NK-92 (cell line): ENCODE results near the gene TMEM17.
"Not testable (repeated sequence)": the region's sequence is repeated elsewhere in the genome, so short reads cannot be mapped to it uniquely, and the experiment has no call there.

Experiments used
- DNase-seq: peaks from one replicate; lab custom pipeline; 2025; ENCODE audit not compliant: unreplicated experiment; lab: John Stamatoyannopoulos, UW

TMEM17 gene

GRCh38 chr2:62505750-62506420 is at the start of gene TMEM17:
Gene TMEM17 (minus strand): TSS chr2:62506195. CDS start chr2:62506129, 66 bp downstream.
- no peak for DNase-seq

GRCh38 chr2:62554440-62554839 is 48.4 kb upstream of the TMEM17 start:
- no peak for DNase-seq

- no peak for DNase-seq
These were observed 44.5 kb upstream of the TMEM17 start for GRCh38 chr2:62550461-62550860.

DNA sequence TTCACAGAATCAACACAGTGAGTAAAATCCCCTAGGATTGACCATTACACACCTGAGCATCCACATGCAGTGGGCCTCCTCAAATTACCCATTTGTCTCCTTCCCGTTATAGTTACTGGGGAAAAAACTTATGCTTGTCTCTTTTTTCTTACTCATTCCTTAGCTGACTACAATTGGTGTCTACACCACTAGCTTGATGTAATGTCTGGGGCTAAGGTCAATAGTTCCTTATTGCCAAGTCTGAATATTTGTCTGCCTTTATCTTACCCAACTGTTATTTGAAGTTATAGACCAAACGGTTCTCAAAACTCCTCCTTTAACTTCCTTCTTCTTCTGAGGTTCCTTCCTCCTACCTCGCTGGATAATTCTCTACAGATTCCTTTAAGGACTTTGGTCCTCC is 41.9 kb upstream of the TMEM17 start:
- no peak for DNase-seq

DNA sequence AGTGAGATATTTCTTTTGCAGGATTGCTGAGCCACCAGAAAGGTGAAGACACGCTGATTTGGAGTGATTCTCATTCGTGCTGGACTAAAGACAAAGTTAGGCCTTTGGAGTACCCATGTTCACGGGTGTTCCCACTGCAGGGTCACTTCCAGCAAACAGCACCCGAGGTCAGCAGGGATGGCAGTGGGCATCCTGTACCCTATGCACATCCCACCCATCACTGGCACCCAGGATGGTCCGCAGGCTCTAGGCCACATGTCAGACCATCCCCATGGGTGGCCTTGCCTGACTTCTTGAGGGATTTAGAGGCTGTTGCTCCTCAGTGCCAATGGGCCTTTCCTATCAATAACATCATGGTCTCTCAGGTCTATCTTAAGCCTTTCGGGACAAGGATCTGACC is 39.3 kb upstream of the TMEM17 start:
- DNase-seq: no peak

GRCh38 chr2:62540408-62541168 is 34.6 kb upstream of the TMEM17 start:
- no peak for DNase-seq

DNA sequence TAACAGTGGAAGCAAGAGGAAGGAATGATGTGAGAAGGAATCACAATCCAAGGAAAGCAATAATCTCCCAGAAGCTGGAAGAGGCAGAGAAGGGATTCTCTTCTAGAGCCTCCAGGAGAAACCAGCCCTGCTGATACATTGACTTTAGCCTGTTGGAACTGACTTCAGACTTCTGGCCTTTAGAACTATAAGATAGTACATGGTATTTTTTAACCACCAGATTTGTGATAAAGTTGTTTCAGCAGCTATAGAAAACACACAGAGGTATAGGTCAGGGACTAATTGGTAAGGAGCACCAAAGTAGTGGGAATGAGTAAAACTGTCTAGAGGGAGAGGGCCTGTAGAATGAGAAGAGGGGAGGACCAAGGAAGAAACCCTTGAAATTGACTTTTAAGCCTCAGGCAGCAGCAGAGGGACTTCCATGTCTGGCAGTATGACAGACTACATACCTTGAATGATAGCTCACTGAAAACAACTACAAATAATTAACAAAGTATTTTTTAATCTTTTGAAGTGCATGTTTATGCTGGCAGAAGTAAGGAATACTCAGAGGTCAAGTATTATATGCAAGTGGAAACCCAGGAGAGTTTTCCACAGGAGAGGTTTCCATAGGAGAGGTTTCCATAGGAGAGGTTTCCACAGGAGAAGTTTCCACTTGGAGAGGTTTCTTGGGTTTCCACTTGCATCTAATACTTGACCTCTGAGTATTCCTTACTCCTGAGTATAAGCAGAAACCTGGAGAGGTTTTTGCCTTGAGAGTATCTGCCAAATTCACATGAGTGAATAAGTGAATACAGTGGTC is 33.8 kb upstream of the TMEM17 start:
- no peak for DNase-seq

GRCh38 chr2:62538756-62539155 is 32.8 kb upstream of the TMEM17 start:
- no peak for DNase-seq

DNA sequence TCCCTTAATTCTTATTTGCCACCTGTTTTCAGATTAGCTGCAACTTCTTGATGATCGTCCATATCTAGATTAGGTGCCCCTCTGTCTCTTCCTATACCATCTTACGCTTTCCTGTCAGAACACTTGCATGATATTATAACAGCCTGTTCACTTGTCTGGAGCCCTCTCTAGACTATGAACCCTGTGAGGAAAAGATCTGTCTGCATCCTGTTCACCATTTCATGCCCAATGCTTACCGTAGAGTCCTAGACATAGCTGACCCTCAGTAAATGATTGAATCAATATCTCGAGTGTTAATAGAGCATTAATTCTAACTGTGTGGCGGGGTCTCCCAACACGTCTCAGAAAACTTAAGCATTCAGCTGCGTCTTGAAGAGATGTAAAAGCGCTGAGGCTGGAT is 31.8 kb upstream of the TMEM17 start:
- DNase-seq: no peak

DNA sequence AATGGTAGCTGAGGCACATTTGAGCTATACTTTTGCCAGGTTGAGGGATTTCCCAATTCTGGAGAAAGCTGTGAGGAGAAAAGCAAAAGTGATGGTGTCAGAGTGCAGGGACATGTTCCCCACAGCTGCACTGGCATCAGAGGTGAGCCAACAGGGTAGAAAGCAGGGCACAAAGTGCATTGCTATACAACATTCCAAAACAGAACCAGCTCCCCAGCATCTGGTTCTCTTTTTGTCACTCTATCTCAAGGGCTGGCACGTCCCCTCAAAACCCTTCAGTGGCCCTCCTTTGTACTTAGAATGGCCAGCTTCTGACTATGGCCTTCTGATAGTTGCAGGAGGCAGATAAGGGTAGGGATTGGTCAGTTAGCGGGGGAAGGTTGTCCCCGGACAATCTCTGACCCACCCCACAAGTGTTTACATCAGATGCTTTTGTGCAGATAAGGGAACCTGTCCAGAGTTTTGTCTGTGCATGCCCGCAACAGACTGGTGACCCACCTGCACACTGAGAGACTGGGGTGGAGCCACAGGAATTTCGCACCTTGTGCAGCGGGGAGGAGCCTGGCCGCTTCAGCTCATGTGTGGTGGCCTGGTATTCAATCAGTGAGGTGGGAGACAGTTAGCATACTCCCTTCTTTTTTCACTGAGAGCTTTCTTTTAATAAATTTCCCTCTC is 31.0 kb upstream of the TMEM17 start:
- no peak for DNase-seq

GRCh38 chr2:62535521-62535920 is 29.5 kb upstream of the TMEM17 start:
- DNase-seq: not testable (repeated sequence)

DNA sequence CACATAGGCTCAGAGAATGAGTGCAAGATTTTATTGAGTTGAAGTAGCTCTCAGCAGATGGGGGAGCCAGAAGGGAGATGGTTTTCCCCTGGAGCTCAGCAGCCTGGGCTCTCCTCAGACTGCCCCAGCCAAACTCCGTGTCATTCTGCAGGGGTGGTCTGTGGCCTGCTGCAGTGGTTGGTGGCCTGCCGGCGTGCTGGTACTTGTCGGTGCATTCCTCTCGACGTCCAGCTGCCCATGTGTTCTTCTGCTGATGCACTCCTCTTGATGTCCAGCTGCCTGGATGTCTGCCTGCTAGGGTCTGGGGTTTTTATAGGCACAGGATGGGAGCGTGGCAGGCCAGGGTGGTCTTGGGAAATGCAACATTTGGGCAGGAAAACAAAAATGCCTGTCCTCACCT is 25.6 kb upstream of the TMEM17 start:
- no peak for DNase-seq

DNA sequence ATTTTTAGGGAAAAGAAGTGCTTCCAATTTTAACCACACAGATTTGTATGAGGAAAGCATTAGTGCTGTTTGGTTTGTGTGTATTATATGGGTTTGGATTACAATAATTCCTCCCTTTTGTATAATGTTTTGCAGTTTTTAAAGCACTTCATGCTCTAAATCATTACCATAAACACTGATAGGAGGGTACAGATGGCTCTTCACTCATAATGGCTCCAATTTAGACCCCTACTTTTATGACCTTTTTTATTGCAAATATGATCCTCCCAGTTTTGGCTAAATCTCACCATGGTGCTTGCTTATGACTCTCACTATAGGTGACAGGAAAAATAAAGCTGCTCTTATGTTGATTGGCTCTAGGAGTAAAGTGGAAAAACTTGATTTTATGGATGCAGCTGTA is 23.8 kb upstream of the TMEM17 start:
- no peak for DNase-seq

- DNase-seq: no peak
These were observed 21.6 kb upstream of the TMEM17 start for GRCh38 chr2:62527478-62528210.

- no peak for DNase-seq
These were observed 20.8 kb upstream of the TMEM17 start for GRCh38 chr2:62526531-62527381.

DNA sequence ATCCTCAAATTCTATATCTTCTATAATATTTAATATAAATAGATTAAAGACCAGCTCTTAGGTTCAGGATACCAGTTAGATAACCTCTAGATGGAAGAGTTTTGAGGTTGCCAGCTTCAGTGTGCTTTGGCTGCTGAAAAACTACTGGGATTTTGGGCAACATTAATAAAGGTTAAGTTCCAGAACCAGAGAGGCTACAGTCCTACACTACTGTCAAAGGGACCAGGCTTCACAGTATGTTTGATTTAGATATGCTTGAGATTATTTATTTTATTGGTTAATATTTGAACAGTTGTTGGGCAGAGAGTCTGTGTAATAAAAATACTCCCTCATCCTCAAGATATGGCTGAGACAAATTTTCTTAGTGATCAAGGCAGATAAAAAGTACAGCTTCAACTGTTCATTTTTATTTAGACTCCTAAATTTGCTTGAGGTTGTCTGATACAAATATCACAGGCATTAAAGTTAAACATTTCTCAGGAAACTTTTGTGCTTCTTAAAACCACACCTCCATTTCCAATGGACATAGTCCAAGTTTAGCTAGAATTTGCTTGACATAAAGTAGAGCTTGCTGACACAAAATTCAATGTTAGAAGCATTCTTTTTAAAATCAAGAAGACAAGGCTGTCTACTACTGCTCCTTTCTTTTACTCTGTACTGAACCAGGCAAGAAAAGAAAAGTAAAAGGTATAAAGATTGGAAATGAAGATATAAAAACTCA is 19.7 kb upstream of the TMEM17 start:
- no peak for DNase-seq

DNA sequence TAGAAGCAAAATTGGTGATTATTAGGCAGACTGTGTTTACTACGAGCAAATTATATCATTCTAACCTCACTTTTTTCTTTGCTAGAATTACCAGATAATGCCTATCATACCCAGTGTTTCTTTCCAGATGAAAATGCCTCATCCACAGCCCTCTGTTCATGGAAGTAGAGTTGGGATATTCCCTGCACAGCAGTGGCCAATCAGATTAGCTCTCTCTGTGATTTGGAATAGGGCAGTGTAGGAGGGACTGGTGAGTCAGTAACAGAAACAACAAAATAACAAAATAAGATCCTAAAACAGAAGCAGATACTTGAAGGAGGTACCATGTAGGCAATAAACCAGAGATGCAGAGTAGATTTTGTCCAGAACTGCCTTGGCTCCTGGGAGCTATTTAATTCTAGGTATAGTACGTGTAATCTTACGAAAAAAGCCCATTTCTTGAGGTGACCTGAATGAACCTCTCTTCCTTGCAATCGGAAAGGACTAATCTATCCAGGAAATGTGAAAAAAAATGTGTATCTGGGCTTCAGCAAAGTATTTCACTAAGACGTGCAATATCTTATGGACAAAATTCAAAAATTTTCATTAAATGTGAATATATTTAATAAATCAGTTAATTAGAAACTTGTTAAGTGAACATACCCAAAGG is 18.4 kb upstream of the TMEM17 start:
- DNase-seq: no peak

DNA sequence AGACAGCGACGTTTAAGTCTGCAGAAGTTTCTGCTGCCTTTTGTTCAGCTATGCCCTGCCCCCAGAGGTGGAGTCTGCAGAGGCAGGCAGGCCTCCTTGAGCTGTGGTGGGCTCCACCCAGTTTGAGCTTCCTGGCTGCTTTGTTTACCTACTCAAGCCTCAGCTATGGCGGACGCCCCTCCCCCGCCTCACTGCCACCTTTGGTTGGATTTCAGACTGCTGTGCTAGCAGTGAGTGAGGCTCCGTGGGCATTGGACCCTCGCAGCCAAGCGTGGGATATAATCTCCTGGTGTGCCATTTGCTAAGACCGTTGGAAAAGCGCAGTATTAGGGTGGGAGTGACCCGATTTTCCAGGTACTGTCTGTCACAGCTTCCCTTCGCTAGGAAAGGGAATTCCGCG is 15.1 kb upstream of the TMEM17 start:
- not testable (repeated sequence) for DNase-seq

GRCh38 chr2:62512384-62512783 is 6.4 kb upstream of the TMEM17 start:
- no peak for DNase-seq
